Activated T-helper 9 cell treated with anti-CD3 and anti-CD28 coated beads, Interleukin-2, amount 50 U/mL, for 16 hours (primary cell): ENCODE data around the gene ERC2.

ENCODE experiments used
- DNase-seq: peaks from one replicate; pipeline ENCODE4 v3.0.0-alpha.2; 2020; ENCODE audit warnings: low read depth

ERC2 gene

GRCh38 chr3:55584030-55584429 lies 884.2 kb downstream of the ERC2 start:
- no peak for DNase-seq

GRCh38 chr3:55583475-55583874 lies 884.8 kb downstream of the ERC2 start:
- no peak for DNase-seq

- DNase-seq, result no peak
These were observed 888.8 kb downstream of the ERC2 start for GRCh38 chr3:55579496-55579895.

- no peak for DNase-seq
These were observed 891.5 kb downstream of the ERC2 start for GRCh38 chr3:55576621-55577388.

GRCh38 chr3:55574671-55575070 lies 893.6 kb downstream of the ERC2 start:
- DNase-seq, result no peak

- no peak for DNase-seq
These were observed 895.5 kb downstream of the ERC2 start for GRCh38 chr3:55572816-55573215.

GRCh38 chr3:55571913-55572312 lies 896.4 kb downstream of the ERC2 start:
- no peak for DNase-seq

GRCh38 chr3:55571216-55571813 lies 897.0 kb downstream of the ERC2 start:
- DNase-seq, result no peak

- no peak for DNase-seq
These were observed 898.0 kb downstream of the ERC2 start for GRCh38 chr3:55570271-55570711.

- DNase-seq, result no peak
These were observed 899.2 kb downstream of the ERC2 start for GRCh38 chr3:55569033-55569599.

GRCh38 chr3:55567615-55568014 lies 900.7 kb downstream of the ERC2 start:
- DNase-seq, result no peak

GRCh38 chr3:55567121-55567520 lies 901.1 kb downstream of the ERC2 start:
- no peak for DNase-seq

GRCh38 chr3:55565521-55565920 lies 902.7 kb downstream of the ERC2 start:
- DNase-seq, result no peak

GRCh38 chr3:55564726-55565125 lies 903.5 kb downstream of the ERC2 start:
- DNase-seq, result no peak

GRCh38 chr3:55562700-55563099 lies 905.6 kb downstream of the ERC2 start:
- DNase-seq, result no peak

GRCh38 chr3:55559500-55560423 lies 908.5 kb downstream of the ERC2 start:
- DNase-seq, result no peak

- DNase-seq, result no peak
These were observed 910.0 kb downstream of the ERC2 start for GRCh38 chr3:55558316-55558715.

GRCh38 chr3:55557549-55557948 lies 910.7 kb downstream of the ERC2 start:
- DNase-seq, result no peak

- DNase-seq, result no peak
These were observed 911.4 kb downstream of the ERC2 start for GRCh38 chr3:55556619-55557537.

GRCh38 chr3:55555873-55556618 lies 912.2 kb downstream of the ERC2 start:
- no peak for DNase-seq
